SK-N-MC (cell line): ENCODE results near the gene GNG13.

Source experiments
- EZH2 ChIP-seq: fragments of 200-600 bp; sonication (generic); IDR thresholded peaks from one replicate; pipeline ENCODE4 v1.6.1; 2017; ENCODE audit warnings: antibody characterized with exemption
- POLR2AphosphoS5 ChIP-seq: IDR thresholded peaks from 2 replicates; pipeline ENCODE4 v1.6.1; 2012; ENCODE audit warnings: mild to moderate bottlenecking, low read depth, low read length, borderline replicate concordance

DNA sequence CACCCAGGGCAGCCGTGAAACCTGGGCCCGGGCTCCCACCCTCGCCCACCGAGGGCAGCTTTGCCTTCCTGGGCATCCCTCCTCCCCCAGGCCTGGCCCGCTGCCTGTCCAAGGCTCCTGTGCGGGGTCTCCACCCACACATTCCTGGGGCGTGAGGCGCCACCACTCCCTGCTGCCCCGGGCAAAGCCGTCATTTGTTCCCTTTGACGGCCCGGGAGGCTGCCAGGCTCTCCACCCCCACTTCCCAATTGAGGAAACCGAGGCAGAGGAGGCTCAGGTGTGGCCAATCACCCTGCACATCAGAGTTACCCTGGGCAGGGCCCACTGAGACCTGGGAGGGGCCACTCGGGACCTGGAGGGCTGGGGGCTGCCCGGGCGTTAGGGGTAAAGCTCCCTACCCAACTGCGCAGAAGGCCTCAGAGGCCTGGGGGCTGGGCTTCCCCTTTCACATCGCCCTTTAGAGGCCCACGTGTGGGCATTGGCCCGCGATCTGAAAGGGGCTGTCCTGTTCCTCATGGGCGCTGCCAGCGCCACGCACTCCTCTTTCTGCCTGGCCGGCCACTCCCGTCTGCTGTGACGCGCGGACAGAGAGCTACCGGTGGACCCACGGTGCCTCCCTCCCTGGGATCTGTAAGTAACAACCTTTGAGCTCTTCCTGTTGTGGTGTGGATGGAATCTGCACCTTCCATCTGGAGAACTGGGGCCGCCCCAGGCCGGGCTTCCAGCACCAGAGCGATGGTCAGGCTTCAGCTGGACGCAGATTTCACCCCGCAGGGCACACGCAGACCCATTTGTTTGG is 39.8 kb downstream of the GNG13 start, which contains the start of gene MSLN:
- TF ChIP-seq EZH2 (no peak), POLR2AphosphoS5 (no peak)
